MCF 10A (cell line): Measurements from ENCODE around the gene CHGA. TPM values are rescaled to one million over a fixed set of nuclear protein-coding genes. Genes with fewer than 3 reads are reported as not detected.

ENCODE experiments used
- BruUV-seq: library from RNA; stranded (reverse); fragments of 400-500 nt; replicated peaks from 2 replicates; lab custom pipeline; 2021; lab: Mats Ljungman, UMichigan
- CTCF ChIA-PET: fragments of 300-600 bp; sonication (Branson Sonifier 250); formaldehyde crosslinking; extraction: SDS; loops from one replicate; lab custom pipeline; 2021; ENCODE audit warnings: antibody characterized with exemption, inconsistent platforms; lab: Yijun Ruan, JAX
- POLR2A ChIA-PET: fragments of 300-600, 350-650 bp; sonication (Branson Sonifier 250); formaldehyde crosslinking; extraction: SDS; loops from one replicate; lab custom pipeline; 2020; ENCODE audit warnings: antibody characterized with exemption, inconsistent platforms; lab: Yijun Ruan, JAX
- DNase-seq: peaks from one replicate; pipeline ENCODE4 v3.0.0-alpha.2; 2018; ENCODE audit not compliant: unreplicated experiment
- H3K27ac Mint-ChIP-seq: one replicate; pipeline ENCODE4 v1.8.0; 2022; ENCODE audit warnings: mild to moderate bottlenecking, low read depth, mixed read lengths; ENCODE audit not compliant: unreplicated experiment
- H3K27me3 Mint-ChIP-seq: one replicate; pipeline ENCODE4 v1.8.0; 2022; ENCODE audit warnings: mixed read lengths; ENCODE audit not compliant: insufficient read depth, unreplicated experiment
- H3K36me3 Mint-ChIP-seq: one replicate; pipeline ENCODE4 v1.8.0; 2022; ENCODE audit warnings: mild to moderate bottlenecking, moderate library complexity, mixed read lengths; ENCODE audit not compliant: insufficient read depth, unreplicated experiment
- H3K4me1 Mint-ChIP-seq: one replicate; pipeline ENCODE4 v1.8.0; 2022; ENCODE audit warnings: mixed read lengths; ENCODE audit not compliant: insufficient read depth, unreplicated experiment
- H3K4me3 Mint-ChIP-seq: one replicate; pipeline ENCODE4 v1.8.0; 2022; ENCODE audit warnings: mild to moderate bottlenecking, moderate library complexity, mixed read lengths; ENCODE audit not compliant: unreplicated experiment
- H3K9me3 Mint-ChIP-seq: one replicate; pipeline ENCODE4 v1.8.0; 2022; ENCODE audit warnings: mixed read lengths; ENCODE audit not compliant: unreplicated experiment
- CTCF ChIP-seq: fragments of 200-600 bp; IDR thresholded peaks from one replicate; pipeline ENCODE4 v1.8.0; 2022; ENCODE audit warnings: antibody characterized with exemption, mild to moderate bottlenecking; ENCODE audit not compliant: unreplicated experiment
- intact Hi-C: fragments of 100-400 bp; cut with micrococcal nuclease; formaldehyde crosslinking; loops from 2 replicates; pipeline ENCODE4 v1.14.1; 2022
- total RNA-seq: library from RNA; stranded (reverse); gene quantifications from 2 replicates; pipeline ENCODE4 v1.2.3, GENCODE V29; 2022

CHGA gene
- total RNA-seq, 1 experiment from 2014 or later: 0.35 TPM

GRCh38 chr14:92917041-92917940 lies 5.7 kb upstream of the CHGA start:
- intact Hi-C loops: no loop called here
- DNase-seq: no peak
- CTCF ChIA-PET: interaction anchor here (0.7 kb wide), 1 partner anchor 258 kb away, joined by 4 read pairs; no protein-coding TSS in a partner anchor
- Mint-ChIP-seq H3K27me3 (peaks cover 68% of the 10 kb centered on the region), H3K4me3 (no peak overlapping the region), H3K4me1 (peaks cover under 1% of the 10 kb centered on the region), H3K9me3 (no peaks in the 10 kb centered on the region), H3K36me3 (no peaks in the 10 kb centered on the region), H3K27ac (no peak overlapping the region)
- POLR2A ChIA-PET: no interaction called here
- TF ChIP-seq CTCF: no peak
- BruUV-seq: no TSS peak

- no peak overlapping the region for H3K4me3 Mint-ChIP-seq
- intact Hi-C loops: no loop called here
- peaks cover 5% of the 10 kb centered on the region for H3K4me1 Mint-ChIP-seq
- H3K27me3 Mint-ChIP-seq: peaks cover 72% of the 10 kb centered on the region
- H3K9me3 Mint-ChIP-seq: no peaks in the 10 kb centered on the region
- H3K27ac Mint-ChIP-seq: no peak overlapping the region
- ChIA-PET POLR2A (no interaction called here), CTCF (no interaction called here)
- H3K36me3 Mint-ChIP-seq: no peaks in the 10 kb centered on the region
- no peak for TF ChIP-seq CTCF
- DNase-seq: no peak
- BruUV-seq: no TSS peak
Observed at GRCh38 chr14:92917956-92918355, 5.0 kb upstream of the CHGA start.

- CTCF ChIA-PET: no interaction called here
- TF ChIP-seq CTCF: no peak
- intact Hi-C loops: no loop called here
- Mint-ChIP-seq H3K27me3 (peaks cover 65% of the 10 kb centered on the region), H3K4me1 (peaks cover 5% of the 10 kb centered on the region), H3K4me3 (no peak overlapping the region), H3K27ac (no peak overlapping the region), H3K36me3 (no peaks in the 10 kb centered on the region), H3K9me3 (no peaks in the 10 kb centered on the region)
- no TSS peak for BruUV-seq
- POLR2A ChIA-PET: no interaction called here
- no peak for DNase-seq
Observed at GRCh38 chr14:92920001-92920400, 2.9 kb upstream of the CHGA start.

- H3K4me1 Mint-ChIP-seq: peaks cover 19% of the 10 kb centered on the region
- H3K4me3 Mint-ChIP-seq: no peak overlapping the region
- TF ChIP-seq CTCF: no peak
- peaks cover 42% of the 10 kb centered on the region for H3K27me3 Mint-ChIP-seq
- no peaks in the 10 kb centered on the region for H3K36me3 Mint-ChIP-seq
- H3K27ac Mint-ChIP-seq: no peak overlapping the region
- CTCF ChIA-PET: no interaction called here
- no peak for DNase-seq
- intact Hi-C loops: no loop called here
- POLR2A ChIA-PET: interaction anchor here (0.6 kb wide), 1 partner anchor 180 kb away, joined by 3 read pairs; no protein-coding TSS in a partner anchor
- BruUV-seq: no TSS peak
- no peaks in the 10 kb centered on the region for H3K9me3 Mint-ChIP-seq
Observed at GRCh38 chr14:92922155-92922735, 705 bp upstream of the CHGA start.
